NCI-H187 (cell line): ENCODE data around the gene GNAS-AS1.

Experiments used
- DNase-seq, 2 experiments: peaks; one replicate each; lab custom pipeline; 2025; lab: John Stamatoyannopoulos, UW

Gene GNAS-AS1

GRCh38 chr20:58884966-58885365, 34.3 kb upstream of the GNAS-AS1 start:
- DNase-seq: no peak

- no peak for DNase-seq
These were observed 32.6 kb upstream of the GNAS-AS1 start for GRCh38 chr20:58883241-58883691.

GRCh38 chr20:58882704-58883089, 32.0 kb upstream of the GNAS-AS1 start:
- DNase-seq: no peak

- DNase-seq: no peak
These were observed 30.5 kb upstream of the GNAS-AS1 start for GRCh38 chr20:58880994-58881752.

- DNase-seq: no peak
These were observed 29.7 kb upstream of the GNAS-AS1 start for GRCh38 chr20:58880441-58880840.

- no peak for DNase-seq
These were observed 27.7 kb upstream of the GNAS-AS1 start for GRCh38 chr20:58878399-58878798.

- no peak for DNase-seq
These were observed 27.3 kb upstream of the GNAS-AS1 start for GRCh38 chr20:58877976-58878360.

- DNase-seq: no peak
These were observed 26.6 kb upstream of the GNAS-AS1 start for GRCh38 chr20:58877050-58877975.

- no peak for DNase-seq
These were observed 25.7 kb upstream of the GNAS-AS1 start for GRCh38 chr20:58876437-58876836.

GRCh38 chr20:58875541-58876134, 24.9 kb upstream of the GNAS-AS1 start:
- no peak for DNase-seq

GRCh38 chr20:58875111-58875510, 24.4 kb upstream of the GNAS-AS1 start:
- no peak for DNase-seq

GRCh38 chr20:58874469-58874868, 23.8 kb upstream of the GNAS-AS1 start:
- DNase-seq: no peak

GRCh38 chr20:58871533-58872102, 20.9 kb upstream of the GNAS-AS1 start:
- no peak for DNase-seq

GRCh38 chr20:58870293-58871014, 19.8 kb upstream of the GNAS-AS1 start:
- DNase-seq: peak; percentile 19 to 53

GRCh38 chr20:58869662-58870227, 19.0 kb upstream of the GNAS-AS1 start:
- DNase-seq: no peak

- no peak for DNase-seq
These were observed 18.1 kb upstream of the GNAS-AS1 start for GRCh38 chr20:58868795-58869194.

- no peak for DNase-seq
These were observed 16.5 kb upstream of the GNAS-AS1 start for GRCh38 chr20:58867211-58867610.

- DNase-seq: no peak
These were observed 15.1 kb upstream of the GNAS-AS1 start for GRCh38 chr20:58865843-58866242.

GRCh38 chr20:58864346-58864745, 13.6 kb upstream of the GNAS-AS1 start:
- no peak for DNase-seq

GRCh38 chr20:58863044-58863790, 12.5 kb upstream of the GNAS-AS1 start:
- DNase-seq: no peak
